Breast epithelium (tissue), 3 donors: Measurements from ENCODE around the gene VPS35L.

Experiments used
- CTCF ChIP-seq, 3 donors: fragments of 450-650 bp; IDR thresholded peaks; one replicate each; pipeline ENCODE4 v1.5.1; 2016 to 2017; ENCODE audit warnings: antibody characterized with exemption in 3 of 3, mild to moderate bottlenecking in 3 of 3, moderate library complexity in 3 of 3
- POLR2A ChIP-seq: fragments of 450-650 bp; IDR thresholded peaks from one replicate; pipeline ENCODE4 v1.6.1; 2016; ENCODE audit warnings: antibody characterized with exemption, mild to moderate bottlenecking, moderate library complexity
- POLR2AphosphoS5 ChIP-seq, 3 donors: sonication (generic); formaldehyde crosslinking; IDR thresholded peaks; one replicate each; pipeline ENCODE4 v1.6.1; 2017; ENCODE audit warnings: antibody characterized with exemption in 3 of 3

GRCh38 chr16:19540241-19540970 lies 15.1 kb upstream of the VPS35L start:
- TF ChIP-seq CTCF (IDR thresholded peaks at IDR 0.05) (no peak), POLR2AphosphoS5 (IDR thresholded peaks at IDR 0.05) (no peak), POLR2A (no peak)
